ENCODE results near the gene NKAIN1. TPM values are rescaled to one million over a fixed set of nuclear protein-coding genes. Genes with fewer than 3 reads are reported as not detected.
A peak's percentile ranks its signal among the peaks of the same experiment; 100 is the strongest.

The NKAIN1 gene
- total RNA-seq, 2 donors from 2014 or later: not detected

- H3K4me3 ChIP-seq: no peak overlapping the region
- no peak for TF ChIP-seq CTCF (IDR thresholded peaks at IDR 0.05)
- TF ChIP-seq POLR2A (IDR thresholded peaks at IDR 0.05): no peak
- no peaks in the 10 kb centered on the region for H3K27me3 ChIP-seq
- intact Hi-C loops (cut with DNase I): no loop called here
- DNase-seq (no peak), ATAC-seq (no peak)
- no peaks in the 10 kb centered on the region for H3K36me3 ChIP-seq (replicated peaks in 1 of 2; ENCODE audit: insufficient read depth in 1 of 2, low read depth in 2 of 2)
- H3K4me1 ChIP-seq: peaks cover 7% of the 10 kb centered on the region
- WGBS, 2 donors: 53 to 54% methylated on average over 12 of the region's 12 CpGs
- no peak overlapping the region for H3K27ac ChIP-seq
- no peaks in the 10 kb centered on the region for H3K9me3 ChIP-seq
These were observed 25.2 kb downstream of the NKAIN1 start for GRCh38 chr1:31214316-31215064.

GRCh38 chr1:31208361-31208945 lies 31.2 kb downstream of the NKAIN1 start:
- TF ChIP-seq CTCF (IDR thresholded peaks at IDR 0.05) (no peak), POLR2A (IDR thresholded peaks at IDR 0.05) (no peak)
- intact Hi-C loops (cut with DNase I): no loop called here
- DNase-seq: no peak
- ATAC-seq: no peak
- Histone ChIP-seq H3K36me3 (replicated peaks in 1 of 2; ENCODE audit: insufficient read depth in 1 of 2, low read depth in 2 of 2) (no peaks in the 10 kb centered on the region), H3K4me3 (no peak overlapping the region), H3K27me3 (no peaks in the 10 kb centered on the region), H3K4me1 (no peaks in the 10 kb centered on the region), H3K9me3 (no peaks in the 10 kb centered on the region), H3K27ac (no peak overlapping the region)
- 67 to 75% methylated on average over 8 to 9 of the region's 9 CpGs for WGBS, 2 donors

- H3K9me3 ChIP-seq: no peaks in the 10 kb centered on the region
- TF ChIP-seq CTCF (IDR thresholded peaks at IDR 0.05): no peak
- TF ChIP-seq POLR2A (IDR thresholded peaks at IDR 0.05): no peak
- ATAC-seq (no peak), DNase-seq (no peak)
- H3K36me3 ChIP-seq (replicated peaks in 1 of 2; ENCODE audit: insufficient read depth in 1 of 2, low read depth in 2 of 2): no peaks in the 10 kb centered on the region
- WGBS, 2 donors: 83% methylated on average over 5 of the region's 5 CpGs
- no peak overlapping the region for H3K27ac ChIP-seq
- no peaks in the 10 kb centered on the region for H3K27me3 ChIP-seq
- H3K4me1 ChIP-seq: no peaks in the 10 kb centered on the region
- intact Hi-C loops (cut with DNase I): no loop called here
- no peak overlapping the region for H3K4me3 ChIP-seq
These were observed 32.1 kb downstream of the NKAIN1 start for GRCh38 chr1:31207569-31207968.

- intact Hi-C loops (cut with DNase I): no loop called here
- H3K27ac ChIP-seq: no peak overlapping the region
- no peaks in the 10 kb centered on the region for H3K36me3 ChIP-seq (replicated peaks in 1 of 2; ENCODE audit: insufficient read depth in 1 of 2, low read depth in 2 of 2)
- H3K4me1 ChIP-seq: no peaks in the 10 kb centered on the region
- DNase-seq: no peak
- no peaks in the 10 kb centered on the region for H3K27me3 ChIP-seq
- no peak overlapping the region for H3K4me3 ChIP-seq
- H3K9me3 ChIP-seq: no peaks in the 10 kb centered on the region
- no peak for ATAC-seq
- TF ChIP-seq POLR2A (IDR thresholded peaks at IDR 0.05): no peak
- no peak for TF ChIP-seq CTCF (IDR thresholded peaks at IDR 0.05)
- WGBS, 2 donors: 73 to 87% methylated on average over 3 of the region's 3 CpGs
These were observed 32.6 kb downstream of the NKAIN1 start for GRCh38 chr1:31207046-31207445.

- ATAC-seq: no peak
- no peak overlapping the region for H3K27ac ChIP-seq
- no peaks in the 10 kb centered on the region for H3K4me1 ChIP-seq
- intact Hi-C loops (cut with DNase I): no loop called here
- no peaks in the 10 kb centered on the region for H3K27me3 ChIP-seq
- WGBS, 2 donors: 63 to 65% methylated on average over 10 of the region's 10 CpGs
- H3K36me3 ChIP-seq (replicated peaks in 1 of 2; ENCODE audit: insufficient read depth in 1 of 2, low read depth in 2 of 2): no peaks in the 10 kb centered on the region
- no peak overlapping the region for H3K4me3 ChIP-seq
- peak in 1 of 4 donors; percentile 18 for DNase-seq
- TF ChIP-seq CTCF (IDR thresholded peaks at IDR 0.05) (no peak), POLR2A (IDR thresholded peaks at IDR 0.05) (no peak)
- no peaks in the 10 kb centered on the region for H3K9me3 ChIP-seq
These were observed 36.5 kb downstream of the NKAIN1 start for GRCh38 chr1:31203215-31203614.

Measured in body of pancreas (tissue), 4 donors.